ENCODE data around the gene USP20. TPM values are rescaled to one million over a fixed set of nuclear protein-coding genes. Genes with fewer than 3 reads are reported as not detected.

Gene USP20
- total RNA-seq, 1 experiment from 2014 or later = 17.1 TPM

- CTCF ChIA-PET = no interaction called here
- BruUV-seq (replicated peaks) = no TSS peak
Measured at GRCh38 chr9:129861447-129861827, 26.2 kb downstream of the USP20 start.

GRCh38 chr9:129863059-129863690 lies 27.9 kb downstream of the USP20 start:
- Mint-ChIP-seq H3K9me3 (ENCODE audit: unreplicated experiment) (no peaks in the 10 kb centered on the region), H3K4me3 (ENCODE audit: unreplicated experiment) (no peak overlapping the region), H3K4me1 (ENCODE audit: insufficient read depth, unreplicated experiment) (peaks cover 5% of the 10 kb centered on the region), H3K27me3 (ENCODE audit: insufficient read depth, unreplicated experiment) (no peaks in the 10 kb centered on the region), H3K27ac (ENCODE audit: low read depth, unreplicated experiment) (no peak overlapping the region), H3K36me3 (ENCODE audit: insufficient read depth, unreplicated experiment) (peaks cover 39% of the 10 kb centered on the region)
- intact Hi-C loops (cut with micrococcal nuclease) = no loop called here
- ChIA-PET POLR2A (no interaction called here), CTCF (no interaction called here)
- BruUV-seq (replicated peaks) = no TSS peak
- TF ChIP-seq CTCF (IDR thresholded peaks at IDR 0.05; ENCODE audit: unreplicated experiment) = no peak
- DNase-seq (ENCODE audit: unreplicated experiment) = peak; percentile 85

More at GRCh38 chr9:129861447-129861827, 26.2 kb downstream of the USP20 start:
- Mint-ChIP-seq H3K9me3 (ENCODE audit: unreplicated experiment) (no peaks in the 10 kb centered on the region), H3K4me3 (ENCODE audit: unreplicated experiment) (no peak overlapping the region), H3K4me1 (ENCODE audit: insufficient read depth, unreplicated experiment) (peaks cover 5% of the 10 kb centered on the region), H3K27me3 (ENCODE audit: insufficient read depth, unreplicated experiment) (no peaks in the 10 kb centered on the region), H3K36me3 (ENCODE audit: insufficient read depth, unreplicated experiment) (peaks cover 41% of the 10 kb centered on the region), H3K27ac (ENCODE audit: low read depth, unreplicated experiment) (no peak overlapping the region)
- DNase-seq (ENCODE audit: unreplicated experiment) = no peak
- POLR2A ChIA-PET = no interaction called here
- intact Hi-C loops (cut with micrococcal nuclease) = no loop called here
- TF ChIP-seq CTCF (IDR thresholded peaks at IDR 0.05; ENCODE audit: unreplicated experiment) = no peak

GRCh38 chr9:129864991-129865647 lies 29.9 kb downstream of the USP20 start:
- H3K4me3 Mint-ChIP-seq (ENCODE audit: unreplicated experiment) = no peak overlapping the region
- no peaks in the 10 kb centered on the region for H3K27me3 Mint-ChIP-seq (ENCODE audit: insufficient read depth, unreplicated experiment)
- no TSS peak for BruUV-seq (replicated peaks)
- intact Hi-C loops (cut with micrococcal nuclease) = no loop called here
- no peak overlapping the region for H3K27ac Mint-ChIP-seq (ENCODE audit: low read depth, unreplicated experiment)
- no peak for TF ChIP-seq CTCF (IDR thresholded peaks at IDR 0.05; ENCODE audit: unreplicated experiment)
- ChIA-PET CTCF (no interaction called here), POLR2A (no interaction called here)
- no peak for DNase-seq (ENCODE audit: unreplicated experiment)
- peaks cover 36% of the 10 kb centered on the region for H3K36me3 Mint-ChIP-seq (ENCODE audit: insufficient read depth, unreplicated experiment)
- H3K9me3 Mint-ChIP-seq (ENCODE audit: unreplicated experiment) = no peaks in the 10 kb centered on the region
- peaks cover 5% of the 10 kb centered on the region for H3K4me1 Mint-ChIP-seq (ENCODE audit: insufficient read depth, unreplicated experiment)

- Mint-ChIP-seq H3K9me3 (ENCODE audit: unreplicated experiment) (no peaks in the 10 kb centered on the region), H3K4me3 (ENCODE audit: unreplicated experiment) (no peak overlapping the region), H3K27ac (ENCODE audit: low read depth, unreplicated experiment) (no peak overlapping the region), H3K27me3 (ENCODE audit: insufficient read depth, unreplicated experiment) (no peaks in the 10 kb centered on the region), H3K36me3 (ENCODE audit: insufficient read depth, unreplicated experiment) (peaks cover 36% of the 10 kb centered on the region), H3K4me1 (ENCODE audit: insufficient read depth, unreplicated experiment) (peaks cover 5% of the 10 kb centered on the region)
- ChIA-PET CTCF (interaction anchor here (0.6 kb wide), 1 partner anchor 25 kb away, joined by 3 read pairs; no protein-coding TSS in a partner anchor), POLR2A (no interaction called here)
- intact Hi-C loops (cut with micrococcal nuclease) = no loop called here
- TF ChIP-seq CTCF (IDR thresholded peaks at IDR 0.05; ENCODE audit: unreplicated experiment) = no peak
- no peak for DNase-seq (ENCODE audit: unreplicated experiment)
- BruUV-seq (replicated peaks) = no TSS peak
Measured at GRCh38 chr9:129865668-129866320, 30.5 kb downstream of the USP20 start.

Data from MCF 10A (cell line).